GM12801 (cell line): ENCODE results near the gene SLC43A1.

Experiments used
- CTCF ChIP-seq: IDR thresholded peaks from one replicate; pipeline ENCODE4 v1.5.1; 2011; ENCODE audit warnings: control low read depth; ENCODE audit not compliant: insufficient read length; ENCODE audit errors: extremely low read depth

The SLC43A1 gene

GRCh38 chr11:57511741-57512430, 3.6 kb downstream of the SLC43A1 start:
- TF ChIP-seq CTCF: no peak

GRCh38 chr11:57508341-57509170, 6.9 kb downstream of the SLC43A1 start:
- TF ChIP-seq CTCF: no peak

- TF ChIP-seq CTCF: no peak
Measured at GRCh38 chr11:57506522-57506921, 9.0 kb downstream of the SLC43A1 start.

GRCh38 chr11:57504511-57504910, 11.0 kb downstream of the SLC43A1 start:
- TF ChIP-seq CTCF: no peak

GRCh38 chr11:57502870-57503269, 12.6 kb downstream of the SLC43A1 start:
- no peak for TF ChIP-seq CTCF

GRCh38 chr11:57502376-57502775, 13.1 kb downstream of the SLC43A1 start:
- no peak for TF ChIP-seq CTCF

- no peak for TF ChIP-seq CTCF
Measured at GRCh38 chr11:57501953-57502352, 13.5 kb downstream of the SLC43A1 start.
